Measurements from ENCODE around the gene FUBP3.

- no peak for TF ChIP-seq CTCF (conservative IDR thresholded peaks at IDR 0.05; ENCODE audit: low read depth in 2 of 2)
- no peak for TF ChIP-seq CREB1 (CRISPR knock-in tag; IDR thresholded peaks at IDR 0.05; ENCODE audit: low read depth)
- no peak for TF ChIP-seq POLR2AphosphoS5 (IDR thresholded peaks at IDR 0.05; ENCODE audit: low read depth)
- no peak for TF ChIP-seq JUNB (IDR thresholded peaks at IDR 0.05; ENCODE audit: unreplicated experiment)
- no peak for TF ChIP-seq EZH2 (IDR thresholded peaks at IDR 0.05; ENCODE audit: low read depth, unreplicated experiment)
- TF ChIP-seq EZH2phosphoT487 (IDR thresholded peaks at IDR 0.05; ENCODE audit: unreplicated experiment), result no peak
- TF ChIP-seq STAT1 (IDR thresholded peaks at IDR 0.05; ENCODE audit: unreplicated experiment), result no peak
- no peak for TF ChIP-seq ETS1 (IDR thresholded peaks at IDR 0.05)
- no peak for TF ChIP-seq REST (IDR thresholded peaks at IDR 0.05; ENCODE audit: unreplicated experiment)
Measured at GRCh38 chr9:130555968-130556367, 23.4 kb upstream of the FUBP3 start.
